Fibroblast of mammary gland (primary cell): Measurements from ENCODE around the gene COPE.

Source experiments
- DNase-seq: peaks from one replicate; pipeline ENCODE4 v3.0.0-alpha.2; 2010; ENCODE audit warnings: low read depth
- H3K4me3 ChIP-seq: 2 replicates; pipeline ENCODE4 v1.5.1; 2011; ENCODE audit warnings: low read depth, mild to moderate bottlenecking, low read length, moderate library complexity; ENCODE audit not compliant: control insufficient read depth
- TF ChIP-seq, protein P1 (sequence below): conservative IDR thresholded peaks from 2 replicates; pipeline ENCODE4 v1.5.1; 2011; ENCODE audit warnings: low read depth, low read length, inconsistent platforms; ENCODE audit not compliant: control insufficient read depth, insufficient read depth

The COPE gene

GRCh38 chr19:18898081-18898606 lies 21.0 kb downstream of the COPE start:
- DNase-seq, result peak; percentile 15
- TF ChIP-seq, protein P1, sequence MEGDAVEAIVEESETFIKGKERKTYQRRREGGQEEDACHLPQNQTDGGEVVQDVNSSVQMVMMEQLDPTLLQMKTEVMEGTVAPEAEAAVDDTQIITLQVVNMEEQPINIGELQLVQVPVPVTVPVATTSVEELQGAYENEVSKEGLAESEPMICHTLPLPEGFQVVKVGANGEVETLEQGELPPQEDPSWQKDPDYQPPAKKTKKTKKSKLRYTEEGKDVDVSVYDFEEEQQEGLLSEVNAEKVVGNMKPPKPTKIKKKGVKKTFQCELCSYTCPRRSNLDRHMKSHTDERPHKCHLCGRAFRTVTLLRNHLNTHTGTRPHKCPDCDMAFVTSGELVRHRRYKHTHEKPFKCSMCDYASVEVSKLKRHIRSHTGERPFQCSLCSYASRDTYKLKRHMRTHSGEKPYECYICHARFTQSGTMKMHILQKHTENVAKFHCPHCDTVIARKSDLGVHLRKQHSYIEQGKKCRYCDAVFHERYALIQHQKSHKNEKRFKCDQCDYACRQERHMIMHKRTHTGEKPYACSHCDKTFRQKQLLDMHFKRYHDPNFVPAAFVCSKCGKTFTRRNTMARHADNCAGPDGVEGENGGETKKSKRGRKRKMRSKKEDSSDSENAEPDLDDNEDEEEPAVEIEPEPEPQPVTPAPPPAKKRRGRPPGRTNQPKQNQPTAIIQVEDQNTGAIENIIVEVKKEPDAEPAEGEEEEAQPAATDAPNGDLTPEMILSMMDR, result no peak
- no peak overlapping the region for H3K4me3 ChIP-seq

GRCh38 chr19:18897094-18898029 lies 21.8 kb downstream of the COPE start:
- no peak overlapping the region for H3K4me3 ChIP-seq
- TF ChIP-seq, protein P1, result no peak
- no peak for DNase-seq

- no peak for DNase-seq
- TF ChIP-seq, protein P1, result no peak
- H3K4me3 ChIP-seq, result no peak overlapping the region
Measured at GRCh38 chr19:18896421-18896841, 22.8 kb downstream of the COPE start.

DNA sequence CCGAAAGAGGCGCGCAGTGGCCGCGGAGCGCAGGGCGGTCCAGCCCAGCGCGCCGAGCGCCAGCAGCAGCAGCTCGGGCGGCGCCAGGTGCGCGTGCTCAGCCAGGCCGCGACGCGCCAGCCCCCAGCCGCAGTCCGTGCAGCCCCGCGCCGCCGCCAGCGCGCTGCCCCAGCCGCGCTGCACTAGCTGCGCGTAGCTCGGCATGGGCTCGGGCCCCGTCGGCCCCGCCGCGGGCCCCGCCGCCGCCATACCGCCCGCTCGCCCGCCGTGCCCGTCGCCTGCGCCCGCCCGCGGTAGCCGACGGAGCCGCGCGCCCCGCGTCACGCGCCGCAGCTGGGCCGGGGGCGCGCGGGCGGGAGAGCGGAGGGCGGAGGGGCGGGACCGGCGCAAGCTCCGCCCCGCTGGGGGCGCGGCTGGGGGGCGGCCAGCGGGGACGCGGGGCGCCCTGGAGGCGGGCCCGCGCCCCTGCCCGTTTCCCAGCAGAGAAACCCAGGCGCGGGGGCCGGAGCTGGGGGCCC lies 23.3 kb downstream of the COPE start, which contains the start of gene CERS1:
CERS1 (minus strand) TSS at position 335 of the 518 bp plus-strand sequence; CDS start at position 249, 86 bp downstream.
- TF ChIP-seq, protein P1, result no peak

DNA sequence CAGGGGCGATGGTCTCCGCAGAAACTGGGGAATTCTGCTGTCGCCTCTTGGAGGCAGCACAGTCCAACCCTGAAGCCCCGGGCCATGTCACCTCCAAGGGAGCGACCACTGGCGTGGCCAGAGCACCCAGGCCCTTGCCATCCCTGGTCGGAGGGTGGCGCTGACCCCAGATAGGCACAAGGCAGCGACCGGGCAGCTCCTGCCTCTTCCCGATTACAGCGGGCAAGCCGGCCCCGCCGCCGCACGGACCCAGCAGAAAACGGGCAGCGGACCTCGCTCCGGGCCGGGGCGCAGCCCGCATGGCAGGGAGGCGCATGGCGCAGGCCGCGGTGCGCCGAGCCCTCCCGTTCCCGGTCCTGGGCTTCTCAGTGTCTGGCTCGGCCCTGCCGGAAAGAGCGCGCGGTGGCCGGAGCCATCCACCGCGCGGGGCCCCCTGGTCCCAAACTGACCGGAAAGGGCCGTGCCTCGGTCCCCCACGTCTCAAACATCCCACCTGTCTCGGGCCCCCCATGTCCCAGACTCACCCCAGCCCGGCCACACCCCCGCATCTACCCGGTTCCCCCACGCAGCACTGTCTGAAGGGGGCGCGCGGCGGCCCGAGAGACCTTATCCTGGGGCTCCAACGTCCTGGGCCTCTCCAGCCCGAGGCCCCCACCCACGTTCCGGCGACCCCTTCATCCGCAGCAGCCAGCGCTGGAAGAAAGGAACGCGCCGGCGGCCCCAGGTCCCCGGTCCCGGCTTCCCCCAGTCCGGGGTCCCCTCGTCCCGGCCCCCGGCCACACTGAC lies 24.0 kb downstream of the COPE start:
- H3K4me3 ChIP-seq, result peak overlapping the region; percentile 22
- TF ChIP-seq, protein P1, result peak; percentile 28
- peak; percentile 34 for DNase-seq

More for the DNA sequence above, 23.3 kb downstream of the COPE start, which contains the start of gene CERS1:
- peak within 1 kb of the TSS; percentile 22 for H3K4me3 ChIP-seq
- DNase-seq, result no peak

GRCh38 chr19:18894254-18895037 lies 24.7 kb downstream of the COPE start:
- no peak overlapping the region for H3K4me3 ChIP-seq
- peak; percentile 38 for DNase-seq

More at GRCh38 chr19:18894254-18895037, 24.7 kb downstream of the COPE start:
- TF ChIP-seq, protein P1, result no peak
